Measurements from ENCODE around the gene OR52J3.

DNA sequence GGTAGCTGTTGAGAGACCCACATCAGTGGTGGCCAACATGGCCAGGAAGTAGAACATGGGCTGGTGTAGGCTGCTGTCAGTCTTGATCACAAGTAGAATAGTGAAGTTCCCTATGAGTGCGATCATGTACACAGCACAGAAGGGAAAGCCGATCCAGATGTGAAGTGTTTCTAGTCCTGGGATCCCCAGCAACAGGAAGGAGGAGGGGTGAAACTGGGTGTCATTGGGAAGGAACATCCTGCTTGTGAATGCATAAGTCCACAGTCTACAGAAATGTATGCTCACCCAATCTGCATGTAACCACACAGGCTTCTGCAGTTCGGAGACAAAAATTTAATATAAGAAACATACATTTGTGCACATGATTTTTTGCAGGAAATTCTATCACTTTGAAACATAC is 13.1 kb downstream of the OR52J3 start, which contains the start of gene OR52E2:
- TF ChIP-seq, protein P1, sequence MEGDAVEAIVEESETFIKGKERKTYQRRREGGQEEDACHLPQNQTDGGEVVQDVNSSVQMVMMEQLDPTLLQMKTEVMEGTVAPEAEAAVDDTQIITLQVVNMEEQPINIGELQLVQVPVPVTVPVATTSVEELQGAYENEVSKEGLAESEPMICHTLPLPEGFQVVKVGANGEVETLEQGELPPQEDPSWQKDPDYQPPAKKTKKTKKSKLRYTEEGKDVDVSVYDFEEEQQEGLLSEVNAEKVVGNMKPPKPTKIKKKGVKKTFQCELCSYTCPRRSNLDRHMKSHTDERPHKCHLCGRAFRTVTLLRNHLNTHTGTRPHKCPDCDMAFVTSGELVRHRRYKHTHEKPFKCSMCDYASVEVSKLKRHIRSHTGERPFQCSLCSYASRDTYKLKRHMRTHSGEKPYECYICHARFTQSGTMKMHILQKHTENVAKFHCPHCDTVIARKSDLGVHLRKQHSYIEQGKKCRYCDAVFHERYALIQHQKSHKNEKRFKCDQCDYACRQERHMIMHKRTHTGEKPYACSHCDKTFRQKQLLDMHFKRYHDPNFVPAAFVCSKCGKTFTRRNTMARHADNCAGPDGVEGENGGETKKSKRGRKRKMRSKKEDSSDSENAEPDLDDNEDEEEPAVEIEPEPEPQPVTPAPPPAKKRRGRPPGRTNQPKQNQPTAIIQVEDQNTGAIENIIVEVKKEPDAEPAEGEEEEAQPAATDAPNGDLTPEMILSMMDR (IDR thresholded peaks at IDR 0.05; ENCODE audit: insufficient read depth, low read length) = no peak
- no peak for TF ChIP-seq GABPA (IDR thresholded peaks at IDR 0.05; ENCODE audit: low read depth)
- TF ChIP-seq SPI1 (IDR thresholded peaks at IDR 0.05; ENCODE audit: borderline replicate concordance, low read depth) = no peak
